GM21526 (cell line): ENCODE results near the gene CD8B2.
"Not testable (repeated sequence)": the region's sequence is repeated elsewhere in the genome, so short reads cannot be mapped to it uniquely, and the experiment has no call there.

ENCODE experiments used
- ATAC-seq: cut with Tn5 transposase; IDR thresholded peaks from one replicate; pipeline ENCODE4 v1.9.1; 2021; ENCODE audit warnings: moderate library complexity; ENCODE audit not compliant: unreplicated experiment, low FRiP score

Gene CD8B2

DNA sequence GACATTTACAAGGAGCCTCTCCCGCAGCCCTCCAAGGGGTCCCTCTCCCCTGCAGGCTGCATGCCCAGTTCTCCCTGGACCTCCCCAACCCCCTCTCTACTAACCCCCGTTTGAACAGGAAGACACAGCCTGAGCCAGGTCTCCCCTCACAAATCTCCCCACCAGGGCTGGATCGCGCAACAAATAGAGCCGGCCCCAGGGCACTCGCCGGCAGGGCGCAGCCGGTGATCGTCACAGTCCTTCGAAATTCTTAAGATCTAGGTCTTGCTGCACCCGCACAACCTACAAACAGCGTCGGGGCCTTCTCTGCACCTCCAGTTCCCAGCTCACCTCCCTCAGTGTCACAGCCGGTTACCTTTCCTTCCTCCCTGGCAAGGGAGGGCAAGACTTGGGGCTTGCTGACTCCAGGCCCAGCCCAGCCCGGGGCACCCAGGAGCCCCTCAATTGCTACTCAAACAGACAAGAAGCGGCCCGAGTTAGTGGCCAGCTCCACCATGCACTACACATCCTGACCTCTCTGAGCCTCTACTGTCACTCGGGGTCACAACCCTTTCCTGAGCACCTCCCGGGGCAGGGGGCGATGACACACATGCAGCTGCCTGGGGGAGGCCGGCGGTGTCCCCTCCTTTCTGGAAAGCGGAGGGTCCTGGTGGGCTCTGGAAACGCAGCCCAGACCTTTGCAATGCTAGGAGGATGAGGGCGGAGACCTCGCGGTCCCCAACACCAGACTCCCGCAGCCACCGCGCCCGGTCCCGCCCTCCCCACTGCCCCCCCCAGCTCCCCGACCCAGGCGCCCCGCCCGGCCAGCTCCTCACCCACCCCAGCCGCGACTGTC, at the start of gene CD8B2:
CD8B2 (plus strand) TSS at position 814 of the 835 bp plus-strand sequence. CDS start 63 bp downstream, outside the sequence.
- not testable (repeated sequence) for ATAC-seq

DNA sequence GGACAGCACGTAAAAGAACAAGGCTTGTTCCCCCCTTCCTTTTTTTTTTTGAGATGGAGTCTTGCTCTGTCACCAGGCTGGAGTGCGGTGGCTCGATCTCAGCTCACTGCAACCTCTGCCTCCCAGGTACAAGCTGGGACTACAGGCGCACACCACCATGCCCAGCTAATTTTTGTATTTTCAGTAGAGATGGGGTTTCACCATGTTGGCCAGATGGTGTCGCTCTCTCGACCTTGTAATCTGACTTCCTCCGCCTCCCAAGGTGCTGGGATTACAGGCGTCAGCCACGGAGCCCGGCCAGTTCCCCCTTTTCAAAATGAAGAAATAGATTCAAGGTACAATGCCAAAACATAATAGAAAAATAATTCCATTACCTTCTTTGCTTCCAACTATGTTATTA, 25.3 kb upstream of the CD8B2 start:
- ATAC-seq: not testable (repeated sequence)

DNA sequence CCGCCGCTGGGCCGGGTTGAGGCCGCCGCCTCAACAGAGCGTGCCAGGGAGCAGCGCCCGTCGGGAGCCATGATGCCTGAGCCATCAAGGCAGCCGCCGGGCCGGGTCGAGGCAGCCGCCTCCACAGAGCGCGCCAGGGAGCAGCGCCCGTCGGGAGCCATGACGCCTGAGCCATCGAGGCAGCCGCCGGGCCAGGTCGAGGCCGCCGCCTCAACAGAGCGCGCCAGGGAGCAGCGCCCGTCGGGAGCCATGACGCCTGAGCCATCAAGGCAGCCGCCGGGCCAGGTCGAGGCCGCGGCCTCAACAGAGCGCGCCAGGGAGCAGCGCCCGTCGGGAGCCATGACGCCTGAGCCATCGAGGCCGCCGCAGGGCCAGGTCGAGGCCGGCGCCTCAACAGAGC, 19.6 kb upstream of the CD8B2 start:
- not testable (repeated sequence) for ATAC-seq

DNA sequence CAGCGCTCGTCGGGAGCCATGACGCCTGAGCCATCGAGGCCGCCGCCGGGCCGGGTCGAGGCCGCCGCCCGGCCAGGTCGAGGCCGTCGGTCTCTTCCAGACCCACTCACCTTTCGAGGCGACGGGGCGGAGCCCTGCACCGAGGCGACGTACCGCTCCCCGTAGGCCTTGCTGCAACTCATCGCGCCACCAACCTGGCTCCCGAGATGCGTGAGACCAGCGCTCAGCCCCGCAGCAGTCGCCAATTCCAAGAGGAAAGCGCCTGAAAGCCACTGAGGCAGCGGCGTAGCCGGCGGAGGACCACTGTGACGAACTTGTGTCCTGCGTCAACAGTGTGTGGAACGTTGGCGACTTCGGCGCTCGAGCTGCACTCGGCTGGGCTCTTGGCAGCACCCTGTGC, 19.1 kb upstream of the CD8B2 start, which contains the start of gene RGPD3:
RGPD3 (minus strand) TSS at position 307 of the 400 bp plus-strand sequence; CDS start at position 182, 125 bp downstream.
- ATAC-seq: not testable (repeated sequence)

DNA sequence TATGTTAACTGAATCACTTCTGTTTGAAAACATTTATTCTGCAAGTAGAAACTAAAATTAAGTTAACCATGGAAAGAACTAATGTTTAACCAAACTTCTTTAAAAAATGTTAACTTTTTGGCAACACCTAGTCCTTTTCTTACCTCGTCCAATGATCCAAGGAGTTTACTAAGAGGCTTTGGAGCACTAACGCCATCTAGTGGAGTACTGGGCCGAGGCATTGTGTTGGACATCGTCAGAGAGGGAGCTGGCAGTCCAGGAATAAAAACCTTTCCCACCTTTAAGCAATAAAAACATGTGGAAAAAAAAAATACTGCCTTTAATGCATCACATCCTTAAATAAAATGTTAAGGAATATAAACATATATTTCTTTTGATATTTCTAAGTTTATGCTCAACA, 16.5 kb upstream of the CD8B2 start:
- ATAC-seq: not testable (repeated sequence)

DNA sequence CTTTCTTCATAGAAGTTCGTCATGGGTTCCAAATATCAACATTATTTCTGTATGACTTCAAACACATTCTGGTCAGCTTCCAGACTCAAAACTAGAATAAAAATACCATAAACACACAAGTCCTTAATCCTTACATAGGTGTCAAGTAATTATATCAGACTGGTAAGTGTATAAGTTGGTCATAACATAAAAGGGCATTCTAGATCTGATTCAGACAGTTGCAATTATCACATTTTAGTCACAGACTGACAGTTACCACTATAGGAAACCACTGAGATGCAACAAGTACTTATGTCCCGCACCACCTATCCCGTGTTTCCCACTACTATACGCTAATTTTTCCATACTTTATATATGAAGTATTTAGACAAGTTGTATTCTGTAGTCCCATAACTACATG, 9.5 kb upstream of the CD8B2 start:
- ATAC-seq: not testable (repeated sequence)

DNA sequence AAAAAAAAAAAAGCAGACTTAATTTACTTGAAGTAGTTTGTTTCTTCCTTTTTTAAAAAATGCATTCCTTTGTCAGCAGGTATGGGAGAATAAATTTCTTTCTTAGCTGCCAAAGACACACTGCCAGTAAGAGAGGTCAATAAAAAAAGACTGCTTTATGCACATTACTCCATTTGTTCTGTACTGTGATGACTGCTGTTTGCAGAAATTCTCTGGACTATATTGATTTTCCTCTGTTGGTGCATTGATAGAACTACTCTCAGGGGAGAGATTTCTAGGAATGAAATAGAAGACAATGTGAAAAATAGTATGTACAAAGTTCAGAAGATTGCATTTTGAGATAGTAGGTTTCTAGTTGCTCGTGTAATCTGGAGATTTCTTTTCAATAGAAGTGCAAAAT, 7.6 kb upstream of the CD8B2 start:
- not testable (repeated sequence) for ATAC-seq

DNA sequence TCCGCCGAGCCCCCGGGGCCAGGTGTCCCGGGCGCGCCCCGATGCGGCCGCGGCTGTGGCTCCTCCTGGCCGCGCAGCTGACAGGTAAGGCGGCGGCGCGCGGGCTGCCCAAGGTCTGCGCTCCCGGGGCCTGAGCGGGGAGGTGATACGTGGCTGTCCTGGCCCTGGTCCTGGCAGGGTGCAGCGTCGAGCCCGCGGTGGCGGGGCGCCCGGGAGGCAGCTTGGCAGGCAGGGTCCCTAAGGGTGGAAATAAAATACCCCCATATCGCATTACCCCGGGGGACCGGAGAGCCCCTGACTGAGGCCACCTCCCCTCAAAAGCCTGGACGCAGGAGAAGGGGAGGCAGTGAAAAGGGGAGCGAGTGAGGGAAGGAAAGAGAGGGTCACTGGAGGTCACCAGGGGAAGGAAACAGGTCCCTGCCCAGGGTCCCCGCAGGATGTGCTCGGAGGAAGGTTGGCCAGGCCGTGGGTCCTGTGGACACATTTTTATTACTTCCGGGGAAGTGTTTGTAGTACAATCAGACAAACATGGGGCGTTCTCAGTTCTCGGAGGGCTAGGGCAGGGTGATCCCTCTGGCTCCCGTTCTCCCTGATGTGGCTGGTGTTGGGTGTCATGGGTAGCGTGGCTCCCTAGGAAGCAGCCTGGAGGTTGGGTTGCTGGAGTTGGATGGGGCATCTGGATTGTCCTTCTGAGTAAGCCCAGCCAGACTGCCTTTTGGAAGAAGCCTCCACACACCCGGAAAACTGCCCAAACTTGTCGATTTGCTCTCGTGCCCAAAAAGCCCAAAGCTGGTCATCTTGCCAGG, 425 bp downstream of the CD8B2 start:
- not testable (repeated sequence) for ATAC-seq

DNA sequence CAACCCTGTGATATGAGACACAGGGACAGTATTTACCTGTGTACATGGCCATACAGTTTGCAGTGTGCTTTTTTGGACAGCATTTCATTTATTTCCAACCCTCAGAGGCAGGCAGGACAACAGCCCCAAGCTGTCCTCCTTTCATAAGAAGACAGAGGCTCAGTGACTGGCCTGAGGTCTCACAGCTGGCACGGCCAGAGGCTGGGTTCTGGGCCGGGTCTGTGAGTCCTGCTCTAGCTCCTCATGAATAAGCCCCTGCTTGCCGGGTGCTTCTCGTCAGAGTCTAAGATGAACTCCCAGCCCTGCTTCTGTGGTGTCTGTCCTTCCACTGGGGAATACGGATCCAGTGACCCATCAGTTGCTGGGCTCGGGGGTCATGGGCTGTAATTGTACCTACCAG, 2.5 kb downstream of the CD8B2 start:
- not testable (repeated sequence) for ATAC-seq

DNA sequence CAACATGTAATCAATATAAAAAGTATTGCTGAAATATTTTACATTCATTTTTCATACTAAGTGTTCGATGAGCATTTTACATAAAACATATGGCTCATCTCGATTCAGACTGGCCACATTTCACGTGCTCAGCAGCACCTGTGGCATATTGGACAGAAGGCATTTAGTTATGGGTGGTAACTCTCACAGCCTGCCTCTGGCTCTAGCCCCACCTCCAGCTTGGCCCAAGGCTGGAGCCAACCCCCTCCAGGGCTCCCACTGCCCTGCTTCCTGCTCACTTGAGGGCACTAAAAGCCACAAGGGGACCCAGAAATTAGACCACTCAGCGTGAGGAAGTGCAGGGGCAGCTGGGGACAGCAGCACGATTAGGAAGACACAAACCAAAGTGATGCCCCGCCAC, 5.2 kb downstream of the CD8B2 start:
- not testable (repeated sequence) for ATAC-seq

DNA sequence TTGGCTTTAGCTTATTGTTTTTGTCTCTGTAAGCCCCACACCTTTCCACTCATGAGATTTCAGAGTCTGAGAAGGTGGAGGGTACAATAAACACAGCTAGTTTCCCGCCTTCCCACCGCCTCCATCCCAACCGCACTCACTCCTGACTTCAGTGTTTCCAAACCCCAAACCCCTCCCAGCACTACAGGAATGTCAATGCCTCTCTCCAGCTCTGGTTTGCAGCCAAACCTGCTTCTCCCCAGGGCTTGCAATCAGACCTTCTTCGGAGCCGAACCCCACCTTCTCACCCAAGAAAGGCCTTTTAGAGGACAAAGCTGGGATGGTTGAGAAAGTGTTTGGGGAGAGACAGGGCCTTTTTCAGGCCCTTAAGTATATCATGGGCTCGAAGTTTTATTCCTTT, 5.7 kb downstream of the CD8B2 start:
- not testable (repeated sequence) for ATAC-seq

DNA sequence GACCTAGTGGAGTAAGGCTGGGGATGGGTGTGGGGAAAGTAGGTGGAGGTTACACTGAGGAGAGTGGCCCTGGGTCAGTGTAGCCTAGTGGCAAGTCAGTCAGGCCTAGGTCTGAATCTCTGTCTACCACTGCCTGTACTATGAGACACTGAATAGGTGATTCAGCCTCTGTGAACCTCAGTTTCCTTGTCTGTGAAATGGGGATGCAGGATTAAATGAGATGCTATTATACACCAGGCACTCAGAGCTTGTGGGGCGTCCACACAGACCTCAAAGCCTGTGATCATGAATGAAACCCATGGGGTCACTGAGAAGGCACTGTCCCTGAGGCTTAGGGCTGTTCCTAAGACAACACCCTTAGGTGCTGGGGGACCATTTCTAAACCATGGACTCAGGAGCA, 11.4 kb downstream of the CD8B2 start:
- ATAC-seq: not testable (repeated sequence)

DNA sequence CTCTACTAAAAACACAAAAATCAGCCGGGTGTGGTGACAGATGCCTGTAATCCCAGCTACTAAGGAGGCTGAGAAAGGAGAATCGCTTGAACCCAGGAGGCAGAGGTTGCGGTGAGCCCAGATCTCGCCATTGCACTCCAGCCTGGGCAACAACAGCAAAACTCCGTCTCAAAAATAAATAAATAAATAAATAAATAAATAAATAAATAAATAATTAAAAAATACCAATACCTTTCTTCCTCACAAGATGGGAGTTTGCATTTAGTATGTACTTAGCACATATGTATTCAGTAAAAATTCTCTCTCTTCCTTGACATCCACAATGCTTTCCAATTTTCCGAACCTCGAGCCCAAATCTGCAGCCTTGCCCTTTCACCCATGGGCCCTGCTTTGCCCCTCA, 13.2 kb downstream of the CD8B2 start:
- ATAC-seq: not testable (repeated sequence)

DNA sequence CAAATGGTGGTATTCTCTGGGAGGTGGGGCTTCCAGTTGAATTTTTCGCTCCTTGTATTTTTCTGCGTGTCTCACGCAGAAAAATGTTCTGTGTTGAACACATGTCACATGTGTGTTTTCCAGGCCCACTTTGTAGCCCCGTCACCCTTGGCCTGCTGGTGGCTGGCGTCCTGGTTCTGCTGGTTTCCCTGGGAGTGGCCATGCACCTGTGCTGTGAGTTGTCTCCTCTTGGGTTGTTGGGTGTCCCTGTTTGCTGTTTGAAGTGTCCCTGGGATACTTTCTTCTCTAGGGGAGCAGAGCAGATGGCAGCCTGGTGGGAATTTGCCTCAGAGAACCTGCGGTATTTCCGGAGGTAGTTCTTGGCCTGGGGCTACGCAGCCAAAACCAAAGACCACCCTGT, 15.2 kb downstream of the CD8B2 start:
- not testable (repeated sequence) for ATAC-seq

DNA sequence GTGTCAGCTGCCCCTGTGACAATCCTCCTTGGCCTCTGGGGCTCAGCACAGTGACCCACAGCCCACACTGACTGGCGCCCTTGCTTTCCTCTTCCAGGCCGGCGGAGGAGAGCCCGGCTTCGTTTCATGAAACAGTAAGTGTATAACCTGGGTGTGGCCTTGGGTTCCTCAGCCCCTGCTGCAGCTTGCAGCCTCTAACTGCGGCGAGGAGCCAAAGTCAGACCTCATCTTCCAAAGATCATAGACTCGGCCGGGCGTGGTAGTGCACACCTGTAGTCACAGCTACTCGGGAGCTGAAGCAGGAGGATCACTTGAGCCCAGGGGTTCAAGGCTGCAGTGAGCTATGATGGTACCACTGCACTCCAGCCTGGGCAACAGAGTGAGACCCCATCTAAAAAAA, 17.0 kb downstream of the CD8B2 start:
- ATAC-seq: not testable (repeated sequence)

DNA sequence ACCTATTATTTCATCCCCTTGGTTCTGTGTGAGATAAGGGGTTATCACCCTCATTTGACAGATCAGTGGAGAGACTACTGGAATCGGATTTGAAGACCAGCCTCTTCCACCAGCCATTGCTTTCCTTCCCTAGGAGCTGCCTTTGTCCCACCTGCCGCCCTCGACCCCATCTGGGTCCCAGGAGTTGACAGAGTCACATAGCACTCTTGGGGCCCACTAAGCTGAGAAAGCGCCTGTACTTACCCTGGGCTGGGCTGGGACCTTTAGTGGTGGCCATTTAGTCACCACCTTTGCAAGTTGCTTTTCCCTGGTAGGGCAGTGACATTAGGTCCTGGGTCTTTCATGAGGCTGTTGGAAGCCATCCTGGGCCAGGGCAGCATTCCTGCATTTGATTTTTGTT, 17.6 kb downstream of the CD8B2 start:
- ATAC-seq: not testable (repeated sequence)

DNA sequence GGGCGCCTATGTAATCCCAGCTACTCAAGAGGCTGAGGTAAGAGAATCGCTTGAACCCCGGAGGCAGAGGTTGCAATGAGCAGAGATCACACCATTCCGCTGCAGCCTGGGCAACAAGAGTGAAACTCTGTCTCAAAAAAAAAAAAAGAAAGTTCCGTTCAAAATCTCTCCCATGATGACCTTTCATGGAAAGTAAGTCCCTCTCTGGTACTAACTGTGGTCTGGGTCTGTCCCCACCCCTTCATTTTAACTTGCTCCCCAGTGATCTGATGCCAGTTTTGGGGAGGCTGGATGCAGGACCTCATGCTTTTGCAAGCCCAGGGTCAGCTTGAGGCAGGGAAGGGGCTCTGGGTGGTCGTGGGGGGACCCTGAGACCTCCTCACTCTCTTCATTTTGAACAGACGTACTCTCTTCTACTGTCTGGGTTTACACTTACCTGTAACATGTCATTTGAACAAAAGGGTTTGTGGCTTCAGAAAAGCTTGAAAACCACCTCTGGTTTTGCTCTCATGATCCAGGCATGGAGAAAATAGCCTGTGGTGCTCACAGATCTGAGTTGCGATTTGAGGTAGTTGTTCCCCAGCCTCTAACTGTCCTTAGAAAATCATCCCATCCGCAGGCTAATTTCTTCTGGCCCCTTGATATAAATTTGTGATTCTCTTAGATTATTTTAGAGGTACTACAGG, 19.0 kb downstream of the CD8B2 start:
- not testable (repeated sequence) for ATAC-seq

DNA sequence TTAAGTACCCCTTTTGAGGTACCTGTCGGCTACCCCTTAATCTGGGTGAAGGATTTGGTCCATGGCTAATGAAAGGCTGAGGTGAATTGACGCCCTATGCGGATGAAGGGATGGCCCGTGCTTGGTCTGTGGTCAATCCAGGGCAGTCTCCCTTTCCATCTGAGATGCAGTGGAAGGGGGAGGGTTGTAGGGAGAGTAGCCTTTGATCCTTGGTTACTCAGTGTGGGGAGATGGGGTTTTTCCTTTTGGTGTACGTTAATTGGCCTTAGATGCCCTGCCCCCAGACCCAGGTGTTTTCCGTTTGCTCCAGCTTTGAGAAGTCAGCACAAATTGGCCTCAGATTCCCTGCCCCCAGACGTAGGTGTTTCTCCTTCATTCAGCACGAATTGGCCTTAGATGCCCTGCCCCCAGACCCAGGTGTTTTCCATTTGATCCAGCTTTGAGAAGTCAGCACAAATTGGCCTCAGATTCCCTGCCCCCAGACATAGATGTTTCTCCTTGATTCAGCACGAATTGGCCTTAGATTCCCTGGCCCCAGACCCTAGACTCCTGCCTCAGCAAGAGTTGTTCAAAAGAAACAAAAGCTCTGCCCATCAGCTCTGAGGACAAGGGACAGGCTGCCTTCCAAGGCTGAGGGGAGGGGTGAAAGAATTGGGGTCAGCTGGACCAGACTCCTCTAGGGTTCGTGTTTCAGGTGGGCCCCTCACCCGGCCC, 21.7 kb downstream of the CD8B2 start:
- not testable (repeated sequence) for ATAC-seq

DNA sequence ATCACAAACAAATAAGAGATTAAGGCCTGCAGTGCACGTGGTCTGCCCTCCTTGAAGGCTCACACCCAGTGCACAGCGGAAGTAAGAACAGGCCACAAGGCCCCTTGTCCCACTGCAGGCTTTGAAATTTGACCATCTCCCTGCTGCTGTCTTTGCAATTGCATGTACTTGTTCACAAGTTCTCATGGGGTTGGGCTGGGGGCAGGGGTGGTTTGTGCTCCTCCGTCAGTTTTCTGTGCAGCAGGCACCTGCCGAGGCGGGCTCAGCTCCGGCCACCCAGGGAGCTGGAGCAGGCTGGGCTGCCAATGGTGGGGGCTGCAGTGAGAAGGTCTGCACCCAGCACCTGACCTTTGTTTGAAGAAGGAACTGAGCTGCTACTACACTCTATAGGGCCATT, 22.2 kb downstream of the CD8B2 start:
- ATAC-seq: not testable (repeated sequence)

DNA sequence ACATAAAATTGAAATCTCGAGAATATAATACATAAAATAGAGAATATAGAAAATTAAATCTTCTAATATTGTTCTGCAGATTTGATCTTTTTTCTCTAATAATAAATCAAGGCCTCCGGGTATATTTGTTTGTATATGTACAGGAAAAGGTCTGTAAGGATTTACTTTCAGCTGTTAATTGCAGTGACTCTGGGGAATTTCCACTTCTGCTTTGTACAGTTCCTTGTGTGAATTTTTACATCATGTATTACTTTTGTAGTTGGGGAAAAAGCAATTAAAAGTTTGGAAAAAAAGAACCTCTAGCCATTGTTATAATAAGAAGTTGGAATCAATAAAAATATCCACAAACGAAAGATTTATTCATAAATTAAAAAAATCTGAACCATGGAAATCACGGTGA, 23.6 kb downstream of the CD8B2 start:
- not testable (repeated sequence) for ATAC-seq
